Spleen (tissue), 7 donors: ENCODE data around the gene STK17A.

Source experiments
- POLR2A ChIP-seq, 3 donors: fragments of 450-650 bp; IDR thresholded peaks; one replicate each; pipeline ENCODE4 v1.5.1; 2017; ENCODE audit warnings: antibody characterized with exemption in 3 of 3, mild to moderate bottlenecking in 1 of 3
- POLR2AphosphoS5 ChIP-seq, 3 donors: sonication (generic); formaldehyde crosslinking; IDR thresholded peaks; one replicate each; pipeline ENCODE4 v1.5.1; 2017; ENCODE audit warnings: antibody characterized with exemption in 3 of 3
- TF ChIP-seq, protein P1 (sequence below), 11 experiments: fragments of 200-600 bp in 7 of 11; fragments of 450-650 bp in 4 of 11; sonication (generic) in 4 of 11; IDR thresholded peaks in 8 of 11; conservative IDR thresholded peaks in 3 of 11; 1 replicate in 7 of 11; 2 replicates in 4 of 11; pipeline versions ENCODE4 v1.4.0 to v1.8.0; 2016 to 2021; ENCODE audit warnings: antibody characterized with exemption in 11 of 11, inconsistent platforms in 4 of 11, mild to moderate bottlenecking in 1 of 11
- donor health status: DM: no; HTN: no; CAD: no; lungs with moderate emphysema.
- donor health status: DM: no; HTN: no; CAD: no.
- donor health status: DM: no; HTN: no; CAD: no.

DNA sequence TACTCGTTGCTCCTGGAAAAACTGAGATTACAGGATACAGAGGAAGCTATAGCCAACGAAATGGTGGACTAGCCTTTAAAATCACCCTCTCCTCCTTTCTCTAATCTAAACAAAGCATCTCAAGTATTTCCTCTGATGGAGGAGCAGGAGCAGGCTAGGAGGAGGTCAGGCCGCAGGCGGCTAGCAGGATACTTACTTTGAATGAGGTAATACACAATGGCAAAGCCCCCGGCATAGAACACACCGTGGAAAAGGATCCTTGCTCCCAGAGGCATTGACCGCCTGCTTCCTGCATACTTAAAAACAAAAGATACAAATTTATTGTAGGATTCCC, 64.4 kb downstream of the STK17A start:
- TF ChIP-seq, protein P1, sequence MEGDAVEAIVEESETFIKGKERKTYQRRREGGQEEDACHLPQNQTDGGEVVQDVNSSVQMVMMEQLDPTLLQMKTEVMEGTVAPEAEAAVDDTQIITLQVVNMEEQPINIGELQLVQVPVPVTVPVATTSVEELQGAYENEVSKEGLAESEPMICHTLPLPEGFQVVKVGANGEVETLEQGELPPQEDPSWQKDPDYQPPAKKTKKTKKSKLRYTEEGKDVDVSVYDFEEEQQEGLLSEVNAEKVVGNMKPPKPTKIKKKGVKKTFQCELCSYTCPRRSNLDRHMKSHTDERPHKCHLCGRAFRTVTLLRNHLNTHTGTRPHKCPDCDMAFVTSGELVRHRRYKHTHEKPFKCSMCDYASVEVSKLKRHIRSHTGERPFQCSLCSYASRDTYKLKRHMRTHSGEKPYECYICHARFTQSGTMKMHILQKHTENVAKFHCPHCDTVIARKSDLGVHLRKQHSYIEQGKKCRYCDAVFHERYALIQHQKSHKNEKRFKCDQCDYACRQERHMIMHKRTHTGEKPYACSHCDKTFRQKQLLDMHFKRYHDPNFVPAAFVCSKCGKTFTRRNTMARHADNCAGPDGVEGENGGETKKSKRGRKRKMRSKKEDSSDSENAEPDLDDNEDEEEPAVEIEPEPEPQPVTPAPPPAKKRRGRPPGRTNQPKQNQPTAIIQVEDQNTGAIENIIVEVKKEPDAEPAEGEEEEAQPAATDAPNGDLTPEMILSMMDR (IDR thresholded peaks at IDR 0.05 in 8 of 11, conservative IDR thresholded peaks at IDR 0.05 in 3 of 11): no peak
- no peak for TF ChIP-seq POLR2A (IDR thresholded peaks at IDR 0.05)
- no peak for TF ChIP-seq POLR2AphosphoS5 (IDR thresholded peaks at IDR 0.05)
